RWPE1 (cell line): ENCODE data around the gene UHRF2.

Source experiments
- CTCF ChIA-PET: fragments of 350-600 bp; sonication (Branson Sonifier 250); formaldehyde crosslinking; extraction: SDS; loops from one replicate; lab custom pipeline; 2021; lab: Yijun Ruan, JAX
- POLR2A ChIA-PET: fragments of 400-600 bp; formaldehyde crosslinking; extraction: SDS; loops from one replicate; lab custom pipeline; 2020; ENCODE audit warnings: antibody characterized with exemption; ENCODE audit not compliant: low non-redundant PET; lab: Yijun Ruan, JAX
- DNase-seq: peaks from one replicate; pipeline ENCODE4 v3.0.0; 2012; ENCODE audit warnings: low spot score
- H3K27ac ChIP-seq: fragments of 450-650 bp; 2 replicates; pipeline ENCODE4 v1.5.1; 2017
- TF ChIP-seq, protein P1 (sequence below): fragments of 450-650 bp; conservative IDR thresholded peaks from 2 replicates; pipeline ENCODE4 v1.5.1; 2017; ENCODE audit warnings: low read depth, mild to moderate bottlenecking

UHRF2 gene

DNA sequence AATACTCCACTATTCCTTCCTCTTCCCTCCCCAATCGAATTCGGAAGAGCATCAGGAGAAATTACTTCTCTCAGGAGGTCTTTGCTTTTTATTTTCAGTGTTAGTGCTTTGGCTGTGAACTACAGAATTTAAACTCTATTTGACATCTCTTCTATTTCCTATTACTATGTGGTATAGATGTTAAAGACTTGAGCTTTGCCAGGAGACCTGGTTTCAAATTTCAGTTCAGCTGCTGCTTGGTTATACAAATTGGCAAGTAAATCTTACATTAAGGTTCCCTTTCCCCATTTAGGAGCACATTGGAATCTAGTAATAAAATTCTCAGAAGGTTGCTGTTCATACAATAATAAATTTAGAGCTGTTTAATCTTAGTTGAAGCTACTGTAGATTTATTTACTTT, 13.1 kb downstream of the UHRF2 start:
- DNase-seq = no peak
- ChIA-PET CTCF (interaction anchor here (0.7 kb wide), 1 partner anchor 468 kb away, joined by 3 read pairs; no protein-coding TSS in a partner anchor), POLR2A (no interaction called here)
- no peak overlapping the region for H3K27ac ChIP-seq
- TF ChIP-seq, protein P1, sequence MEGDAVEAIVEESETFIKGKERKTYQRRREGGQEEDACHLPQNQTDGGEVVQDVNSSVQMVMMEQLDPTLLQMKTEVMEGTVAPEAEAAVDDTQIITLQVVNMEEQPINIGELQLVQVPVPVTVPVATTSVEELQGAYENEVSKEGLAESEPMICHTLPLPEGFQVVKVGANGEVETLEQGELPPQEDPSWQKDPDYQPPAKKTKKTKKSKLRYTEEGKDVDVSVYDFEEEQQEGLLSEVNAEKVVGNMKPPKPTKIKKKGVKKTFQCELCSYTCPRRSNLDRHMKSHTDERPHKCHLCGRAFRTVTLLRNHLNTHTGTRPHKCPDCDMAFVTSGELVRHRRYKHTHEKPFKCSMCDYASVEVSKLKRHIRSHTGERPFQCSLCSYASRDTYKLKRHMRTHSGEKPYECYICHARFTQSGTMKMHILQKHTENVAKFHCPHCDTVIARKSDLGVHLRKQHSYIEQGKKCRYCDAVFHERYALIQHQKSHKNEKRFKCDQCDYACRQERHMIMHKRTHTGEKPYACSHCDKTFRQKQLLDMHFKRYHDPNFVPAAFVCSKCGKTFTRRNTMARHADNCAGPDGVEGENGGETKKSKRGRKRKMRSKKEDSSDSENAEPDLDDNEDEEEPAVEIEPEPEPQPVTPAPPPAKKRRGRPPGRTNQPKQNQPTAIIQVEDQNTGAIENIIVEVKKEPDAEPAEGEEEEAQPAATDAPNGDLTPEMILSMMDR = no peak

DNA sequence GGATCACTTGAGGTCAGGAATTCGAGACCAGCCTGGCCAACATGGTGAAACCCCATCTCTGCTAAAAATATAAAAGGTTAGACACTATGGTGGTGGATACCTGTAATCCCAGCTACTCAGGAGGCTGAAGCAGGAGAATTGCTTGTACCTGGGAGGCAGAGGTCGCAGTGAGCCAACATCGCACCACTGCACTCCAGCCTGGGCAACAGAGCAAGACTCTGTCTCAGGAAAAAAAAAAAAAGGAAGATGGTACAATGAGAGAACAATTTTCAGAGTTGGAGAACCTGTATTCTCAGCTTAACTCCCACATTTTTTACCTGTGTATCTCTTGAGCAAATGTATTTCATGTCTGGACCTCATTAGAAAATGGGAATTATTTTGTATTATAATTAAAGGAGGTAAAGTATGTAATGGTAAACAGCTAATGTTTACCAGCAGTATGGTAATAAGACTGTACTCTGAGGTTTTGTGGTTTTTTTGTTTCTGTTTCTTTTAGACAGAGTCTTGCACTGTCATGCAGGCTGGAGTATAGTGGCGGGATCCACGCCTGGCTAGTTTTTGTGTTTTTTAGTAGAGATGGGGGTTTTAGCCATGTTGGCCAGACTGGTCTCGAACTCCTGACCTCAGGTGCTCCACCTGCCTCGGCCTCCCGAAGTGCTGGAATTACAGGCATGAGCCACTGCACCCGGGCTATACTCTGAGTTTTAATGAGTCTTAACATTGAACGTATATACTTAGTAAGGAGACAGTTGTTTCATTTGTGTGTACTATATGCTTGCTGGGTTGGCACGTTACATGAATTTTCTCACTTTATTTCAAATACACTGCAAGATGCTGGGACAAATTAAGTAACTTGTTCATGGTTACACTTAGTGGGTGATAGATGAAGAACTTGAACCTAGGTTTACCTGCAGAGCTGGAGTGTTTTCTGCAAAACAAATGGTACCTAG, 16.2 kb downstream of the UHRF2 start:
- ChIA-PET POLR2A (no interaction called here), CTCF (interaction anchor here (0.6 kb wide), 1 partner anchor 13 kb away, joined by 5 read pairs; no protein-coding TSS in a partner anchor)
- H3K27ac ChIP-seq = no peak overlapping the region
- DNase-seq = no peak
- TF ChIP-seq, protein P1 = no peak

DNA sequence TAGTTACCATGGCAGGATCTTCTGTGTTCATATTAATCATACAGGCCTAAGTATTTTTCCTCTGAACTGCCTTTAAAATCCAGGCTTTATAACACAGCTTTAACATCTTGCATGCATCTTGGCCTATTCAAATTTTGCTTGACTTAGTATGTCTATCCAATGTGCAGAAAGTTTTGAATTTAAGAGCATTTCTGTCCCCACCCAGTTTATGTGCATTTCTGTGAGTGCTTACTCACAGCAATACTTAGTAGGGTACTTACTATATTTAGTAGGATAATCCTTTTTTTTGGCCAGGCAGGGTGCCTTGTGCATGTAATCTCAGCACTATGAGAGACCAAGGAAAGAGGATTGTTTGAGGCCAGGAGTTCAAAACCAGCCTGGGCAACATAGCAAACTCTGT, 18.0 kb downstream of the UHRF2 start:
- POLR2A ChIA-PET = interaction anchor here (0.6 kb wide), 1 partner anchor 1614 kb away, joined by 5 read pairs; no protein-coding TSS in a partner anchor
- DNase-seq = no peak
- no peak overlapping the region for H3K27ac ChIP-seq
- CTCF ChIA-PET = no interaction called here
- TF ChIP-seq, protein P1 = no peak

DNA sequence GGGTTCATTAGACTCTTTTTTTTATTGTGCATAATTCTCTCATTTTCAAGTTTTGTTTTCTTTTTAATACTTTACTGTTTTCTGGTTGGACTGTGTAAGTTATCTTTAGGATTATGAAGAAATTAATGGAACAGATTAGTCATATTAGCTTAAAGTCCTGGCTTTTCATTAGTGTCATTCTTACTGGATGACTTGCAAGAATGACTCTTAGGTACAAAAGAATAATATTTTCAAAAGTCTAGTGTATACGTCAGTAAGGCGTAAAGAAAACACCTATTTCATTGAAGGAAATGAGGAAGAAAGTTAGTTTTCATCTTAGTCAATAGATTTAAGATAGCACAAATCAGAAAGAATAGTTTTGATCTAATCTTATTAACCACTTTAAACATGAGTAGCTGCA, 20.4 kb downstream of the UHRF2 start:
- H3K27ac ChIP-seq = no peak overlapping the region
- DNase-seq = no peak
- CTCF ChIA-PET = no interaction called here
- TF ChIP-seq, protein P1 = no peak
- POLR2A ChIA-PET = no interaction called here

DNA sequence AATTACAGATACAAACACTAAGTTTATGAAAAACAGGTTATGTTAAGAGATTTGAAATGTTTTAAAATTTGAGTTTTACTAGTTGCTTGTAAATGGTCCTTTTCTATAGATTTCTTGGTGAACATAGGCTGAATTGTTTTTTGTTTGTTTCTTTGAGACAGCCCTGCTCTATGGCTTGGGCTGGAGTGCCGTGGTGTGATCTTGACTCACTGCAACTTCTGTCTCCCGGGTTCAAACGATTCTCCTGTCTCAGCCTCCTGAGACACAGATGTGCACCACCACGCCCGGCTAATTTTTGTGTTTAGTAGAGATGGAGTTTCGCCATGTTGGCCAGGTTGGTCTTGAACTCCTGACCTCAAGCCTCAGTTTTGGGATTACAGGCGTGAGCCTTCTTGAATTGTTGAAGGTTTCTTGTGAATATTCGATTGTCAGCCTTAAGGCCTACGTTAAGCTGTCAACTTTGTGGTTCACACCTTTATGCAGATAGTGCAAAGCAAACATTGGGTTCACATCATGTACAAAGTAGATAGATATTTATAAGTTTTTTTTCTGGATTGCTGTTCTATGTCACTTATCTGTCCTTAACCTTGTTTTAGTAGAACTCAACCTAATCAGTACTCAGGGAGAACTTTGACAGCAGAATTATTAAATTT, 26.2 kb downstream of the UHRF2 start:
- ChIA-PET CTCF (no interaction called here), POLR2A (no interaction called here)
- TF ChIP-seq, protein P1 = no peak

DNA sequence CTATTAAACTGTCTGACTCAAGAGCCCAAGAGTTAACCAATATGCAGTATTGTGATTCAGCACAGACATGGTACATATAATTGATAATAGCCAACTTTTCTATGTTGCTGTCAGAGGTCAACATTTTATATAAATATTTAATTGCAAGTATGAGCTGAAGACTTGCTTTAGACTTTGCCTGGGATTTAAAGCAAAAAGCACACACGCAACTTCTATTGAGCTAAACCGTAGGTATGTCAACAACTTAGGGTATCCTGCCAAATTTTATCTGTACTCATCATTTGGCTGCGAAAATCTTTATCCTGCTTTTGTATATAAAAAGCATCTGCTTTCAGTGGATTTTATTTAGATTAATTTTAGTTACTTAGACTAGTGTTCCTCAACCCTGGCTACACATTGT, 27.4 kb downstream of the UHRF2 start:
- CTCF ChIA-PET = no interaction called here
- POLR2A ChIA-PET = no interaction called here
- no peak overlapping the region for H3K27ac ChIP-seq
- TF ChIP-seq, protein P1 = no peak
- DNase-seq = no peak

More for the DNA sequence above, 26.2 kb downstream of the UHRF2 start:
- DNase-seq = no peak
- H3K27ac ChIP-seq = no peak overlapping the region
